Spinal cord (tissue), 10 donors: ENCODE data around the gene CWC22. TPM values are rescaled to one million over a fixed set of nuclear protein-coding genes. Genes with fewer than 3 reads are reported as not detected.

Experiments
- DNase-seq, 6 donors: peaks; one replicate each; pipeline versions ENCODE4 v3.0.0 to v3.0.0-alpha.2; 2013 to 2015; ENCODE audit warnings: low spot score in 6 of 6, low read depth in 4 of 6
- H3K27ac ChIP-seq: one replicate; pipeline ENCODE4 v1.5.1; 2013; ENCODE audit warnings: low read depth, low read length, control low read depth
- H3K27me3 ChIP-seq: one replicate; pipeline ENCODE4 v1.6.1; 2013; ENCODE audit warnings: low read length; ENCODE audit not compliant: control insufficient read depth, insufficient read depth
- H3K36me3 ChIP-seq: one replicate; pipeline ENCODE4 v1.6.1; 2013; ENCODE audit warnings: low read length; ENCODE audit not compliant: control insufficient read depth, insufficient read depth
- H3K4me1 ChIP-seq: one replicate; pipeline ENCODE4 v1.6.1; 2013; ENCODE audit warnings: low read length; ENCODE audit not compliant: control insufficient read depth, insufficient read depth
- H3K4me3 ChIP-seq: one replicate; pipeline ENCODE4 v1.5.1; 2013; ENCODE audit warnings: low read depth, low read length, control low read depth
- H3K9me3 ChIP-seq: one replicate; pipeline ENCODE4 v1.6.1; 2013; ENCODE audit warnings: low read length; ENCODE audit not compliant: control insufficient read depth, insufficient read depth
- WGBS: methylation state at CpG from one replicate; pipeline ENCODE4 v1.1.5; 2013; ENCODE audit warnings: missing lambda C conversion rate; ENCODE audit not compliant: insufficient coverage; 5-methylcytosine and 5-hydroxymethylcytosine counted together
- polyA plus RNA-seq, 2 donors: library from polyadenylated mRNA; unstranded; fragments of 120-200 nt; gene quantifications; one replicate each; pipeline ENCODE4 v1.2.1, GENCODE V29; 2013; ENCODE audit not compliant: insufficient read length in 2 of 2
- total RNA-seq, 2 donors: library from RNA; depleted of rRNA in 1 of 2; stranded (reverse); fragments of 120-200 nt in 1 of 2; fragments of >200 nt in 1 of 2; gene quantifications; one replicate each; pipeline versions ENCODE4 v1.2.3 to v1.2.4, GENCODE V29; 2013 to 2014
- donor health status: healthy.

CWC22 gene
- total and polyA plus RNA-seq, 4 donors: 17.1 to 27.2 (median 21.1) TPM

GRCh38 chr2:179915395-179915992, 91.6 kb downstream of the CWC22 start:
- Histone ChIP-seq H3K27me3 (no peaks in the 10 kb centered on the region), H3K4me1 (no peaks in the 10 kb centered on the region), H3K9me3 (no peaks in the 10 kb centered on the region), H3K27ac (no peak overlapping the region), H3K36me3 (no peaks in the 10 kb centered on the region), H3K4me3 (no peak overlapping the region)
- DNase-seq: no peak
- no CpG with 5 or more reads among the region's 1 CpG for WGBS

- 91% methylated on average over 3 of the region's 4 CpGs for WGBS
- H3K9me3 ChIP-seq: no peaks in the 10 kb centered on the region
Observed at GRCh38 chr2:179913809-179914208, 93.3 kb downstream of the CWC22 start.

GRCh38 chr2:179911569-179911968, 95.5 kb downstream of the CWC22 start:
- H3K4me3 ChIP-seq: no peak overlapping the region
- no CpG with 5 or more reads among the region's 3 CpGs for WGBS
- DNase-seq: no peak

More at GRCh38 chr2:179913809-179914208, 93.3 kb downstream of the CWC22 start:
- H3K27me3 ChIP-seq: no peaks in the 10 kb centered on the region
- no peaks in the 10 kb centered on the region for H3K4me1 ChIP-seq
- H3K27ac ChIP-seq: no peak overlapping the region
- H3K4me3 ChIP-seq: no peak overlapping the region
- DNase-seq: no peak
- no peaks in the 10 kb centered on the region for H3K36me3 ChIP-seq

GRCh38 chr2:179910735-179911113, 96.4 kb downstream of the CWC22 start:
- Histone ChIP-seq H3K36me3 (no peaks in the 10 kb centered on the region), H3K4me3 (no peak overlapping the region), H3K27ac (no peak overlapping the region), H3K9me3 (no peaks in the 10 kb centered on the region), H3K4me1 (no peaks in the 10 kb centered on the region), H3K27me3 (no peaks in the 10 kb centered on the region)
- whole genome bisulfite sequencing: no CpG with 5 or more reads among the region's 3 CpGs
- no peak for DNase-seq

More at GRCh38 chr2:179911569-179911968, 95.5 kb downstream of the CWC22 start:
- Histone ChIP-seq H3K36me3 (no peaks in the 10 kb centered on the region), H3K27ac (no peak overlapping the region), H3K4me1 (no peaks in the 10 kb centered on the region), H3K9me3 (no peaks in the 10 kb centered on the region), H3K27me3 (no peaks in the 10 kb centered on the region)

GRCh38 chr2:179909845-179910734, 97.0 kb downstream of the CWC22 start:
- Histone ChIP-seq H3K4me1 (no peaks in the 10 kb centered on the region), H3K27me3 (no peaks in the 10 kb centered on the region), H3K27ac (no peak overlapping the region), H3K36me3 (no peaks in the 10 kb centered on the region), H3K9me3 (no peaks in the 10 kb centered on the region), H3K4me3 (no peak overlapping the region)
- DNase-seq: no peak
- WGBS: 61% methylated on average over 4 of the region's 6 CpGs

GRCh38 chr2:179900655-179901054, 106.4 kb downstream of the CWC22 start:
- Histone ChIP-seq H3K4me3 (no peak overlapping the region), H3K4me1 (no peaks in the 10 kb centered on the region), H3K36me3 (no peaks in the 10 kb centered on the region), H3K27ac (no peak overlapping the region), H3K9me3 (peaks cover 5% of the 10 kb centered on the region), H3K27me3 (no peaks in the 10 kb centered on the region)
- WGBS: no CpG with 5 or more reads among the region's 5 CpGs
- no peak for DNase-seq

GRCh38 chr2:179899666-179900065, 107.4 kb downstream of the CWC22 start:
- H3K4me3 ChIP-seq: no peak overlapping the region
- no peak overlapping the region for H3K27ac ChIP-seq
- H3K9me3 ChIP-seq: peaks cover 5% of the 10 kb centered on the region
- DNase-seq: no peak
- WGBS: no CpG with 5 or more reads among the region's 1 CpG
- no peaks in the 10 kb centered on the region for H3K27me3 ChIP-seq
- H3K4me1 ChIP-seq: no peaks in the 10 kb centered on the region
- no peaks in the 10 kb centered on the region for H3K36me3 ChIP-seq

- H3K36me3 ChIP-seq: no peaks in the 10 kb centered on the region
- WGBS: 50% methylated on average over 2 of the region's 4 CpGs
Observed at GRCh38 chr2:179898873-179899272, 108.2 kb downstream of the CWC22 start.

More at GRCh38 chr2:179898873-179899272, 108.2 kb downstream of the CWC22 start:
- H3K4me1 ChIP-seq: no peaks in the 10 kb centered on the region
- DNase-seq: no peak
- no peak overlapping the region for H3K4me3 ChIP-seq
- H3K27ac ChIP-seq: no peak overlapping the region
- peaks cover 5% of the 10 kb centered on the region for H3K9me3 ChIP-seq
- no peaks in the 10 kb centered on the region for H3K27me3 ChIP-seq
